HCT116 (cell line): Measurements from ENCODE around the gene ENOSF1. TPM values are rescaled to one million over a fixed set of nuclear protein-coding genes. Genes with fewer than 3 reads are reported as not detected.

Source experiments
- ATAC-seq: fragments of 200-7000 bp; cut with Tn5 transposase; 2 replicates; pipeline ENCODE4 v1.9.1; 2020; ENCODE audit warnings: mild to moderate bottlenecking, moderate library complexity
- BruUV-seq: library from RNA; stranded (reverse); fragments of 400-500 nt; replicated peaks from 2 replicates; lab custom pipeline; 2021; lab: Mats Ljungman, UMichigan
- CTCF ChIA-PET: fragments of 300-600 bp; sonication (Branson Sonifier 250); formaldehyde crosslinking; loops from one replicate; lab custom pipeline; 2021; ENCODE audit warnings: antibody characterized with exemption; lab: Charles Lee
- POLR2A ChIA-PET: fragments of 300-600, 350-600 bp; sonication (Branson Sonifier 250); formaldehyde crosslinking; loops from one replicate; lab custom pipeline; 2021; ENCODE audit warnings: antibody characterized with exemption; lab: Charles Lee
- RAD21 ChIA-PET, 2 experiments: fragments of 300-600 bp; sonication (Branson Sonifier 250); formaldehyde crosslinking; loops; one replicate each; lab custom pipeline; 2023; ENCODE audit warnings: low total read pairs in 2 of 2; ENCODE audit not compliant: uncharacterized antibody in 2 of 2, unreplicated experiment in 2 of 2, low non-redundant PET in 1 of 2; lab: Charles Lee
- DNase-seq: peaks from one replicate; pipeline ENCODE4 v3.0.0-alpha.2; 2010; ENCODE audit warnings: low read depth, low spot score
- H2AFZ ChIP-seq: fragments of 200-600 bp; shearing (Covaris generic), sonication (generic); 2 replicates; pipeline ENCODE4 v1.6.1; 2017; ENCODE audit warnings: low read depth, mixed run types, mixed read lengths, antibody characterized with exemption, low read length; ENCODE audit not compliant: poor library complexity, severe bottlenecking
- H3K27ac ChIP-seq: 2 replicates; pipeline ENCODE4 v1.5.1; 2012; ENCODE audit warnings: low read depth, low read length
- H3K27me3 ChIP-seq: fragments of 200-600 bp; sonication (generic); 2 replicates; pipeline ENCODE4 v1.6.1; 2016; ENCODE audit warnings: mixed run types, low read length, mixed read lengths; ENCODE audit not compliant: insufficient read depth
- H3K36me3 ChIP-seq, 2 experiments: fragments of 200-500 bp in 1 of 2; fragments of 200-600 bp in 1 of 2; sonication (Bioruptor generic) in 1 of 2; sonication (generic) in 1 of 2; 2 replicates each; pipeline versions ENCODE4 v1.5.1 to v1.6.1; 2014 to 2016; ENCODE audit warnings: low read length in 2 of 2, inconsistent platforms in 1 of 2, mixed read lengths in 1 of 2, mixed run types in 1 of 2; ENCODE audit not compliant: insufficient read depth in 2 of 2, control insufficient read depth in 1 of 2
- H3K4me1 ChIP-seq, 2 experiments: fragments of 200-600 bp in 1 of 2; sonication (generic) in 1 of 2; 2 replicates each; pipeline versions ENCODE4 v1.5.1 to v1.6.1; 2012 to 2017; ENCODE audit warnings: low read length in 2 of 2, inconsistent platforms in 1 of 2, mild to moderate bottlenecking in 1 of 2, mixed read lengths in 1 of 2, mixed run types in 1 of 2, moderate library complexity in 1 of 2; ENCODE audit not compliant: insufficient read depth in 2 of 2, control insufficient read depth in 1 of 2
- H3K4me2 ChIP-seq: fragments of 200-600 bp; sonication (generic); 2 replicates; pipeline ENCODE4 v1.6.1; 2017; ENCODE audit warnings: mixed run types, low read length, mixed read lengths
- H3K4me3 ChIP-seq, 2 experiments: fragments of 200-600 bp in 1 of 2; sonication (generic) in 1 of 2; replicated peaks in 1 of 2; 2 replicates each; pipeline ENCODE4 v1.5.1; 2011 to 2016; ENCODE audit warnings: low read length in 2 of 2, control low read depth in 1 of 2, low read depth in 1 of 2, mild to moderate bottlenecking in 1 of 2, mixed read lengths in 1 of 2, mixed run types in 1 of 2
- H3K79me2 ChIP-seq: fragments of 200-600 bp; sonication (generic); 2 replicates; pipeline ENCODE4 v1.6.1; 2017; ENCODE audit warnings: mild to moderate bottlenecking, mixed run types, low read length, moderate library complexity, mixed read lengths; ENCODE audit not compliant: insufficient read depth
- H3K9ac ChIP-seq: fragments of 200-600 bp; sonication (generic); 2 replicates; pipeline ENCODE4 v1.6.1; 2016; ENCODE audit warnings: low read length, mixed read lengths
- H3K9me2 ChIP-seq: fragments of 200-600 bp; sonication (generic), shearing (Covaris generic); 2 replicates; pipeline ENCODE4 v1.6.1; 2017; ENCODE audit warnings: mixed run types, mild to moderate bottlenecking, moderate library complexity; ENCODE audit not compliant: insufficient read depth
- H3K9me3 ChIP-seq, 2 experiments: fragments of 200-500 bp in 1 of 2; fragments of 200-600 bp in 1 of 2; sonication (Bioruptor generic) in 1 of 2; sonication (generic) in 1 of 2; 2 replicates each; pipeline ENCODE4 v1.6.1; 2014 to 2017; ENCODE audit warnings: low read length in 2 of 2, mixed read lengths in 2 of 2, inconsistent platforms in 1 of 2, low read depth in 1 of 2, mild to moderate bottlenecking in 1 of 2, mixed run types in 1 of 2, moderate library complexity in 1 of 2; ENCODE audit not compliant: control insufficient read depth in 1 of 2, insufficient read depth in 1 of 2
- H4K20me1 ChIP-seq: fragments of 200-600 bp; sonication (generic), shearing (Covaris generic); 2 replicates; pipeline ENCODE4 v1.6.1; 2017; ENCODE audit warnings: mixed run types, mild to moderate bottlenecking, moderate library complexity; ENCODE audit not compliant: insufficient read depth
- CBX3 ChIP-seq: IDR thresholded peaks from 2 replicates; pipeline ENCODE4 v1.6.1; 2012; ENCODE audit warnings: low read depth
- CEBPB ChIP-seq: IDR thresholded peaks from 2 replicates; pipeline ENCODE4 v1.6.1; 2012; ENCODE audit warnings: low read depth
- CTCF ChIP-seq, 3 experiments: fragments of 200-600 bp in 1 of 3; sonication (generic) in 1 of 3; IDR thresholded peaks in 2 of 3; conservative IDR thresholded peaks in 1 of 3; 2 replicates each; pipeline ENCODE4 v1.5.1; 2012 to 2017; ENCODE audit warnings: low read depth in 2 of 3, low read length in 2 of 3, antibody characterized with exemption in 1 of 3, borderline replicate concordance in 1 of 3, control low read depth in 1 of 3, mild to moderate bottlenecking in 1 of 3, mixed read lengths in 1 of 3, mixed run types in 1 of 3, moderate library complexity in 1 of 3; ENCODE audit not compliant: insufficient read depth in 1 of 3
- EGR1 ChIP-seq: IDR thresholded peaks from 2 replicates; pipeline ENCODE4 v1.6.1; 2012; ENCODE audit warnings: low read depth
- ZBTB33 ChIP-seq: IDR thresholded peaks from 2 replicates; pipeline ENCODE4 v1.6.1; 2011; ENCODE audit warnings: mild to moderate bottlenecking, low read length, moderate library complexity; ENCODE audit not compliant: insufficient replicate concordance; ENCODE audit errors: extremely low read depth
- intact Hi-C: fragments of 100-400 bp; cut with micrococcal nuclease; formaldehyde crosslinking; loops from 2 replicates; pipeline ENCODE4 v1.10.0; 2022
- total RNA-seq: library from RNA; stranded (reverse); gene quantifications from one replicate; pipeline ENCODE4 v1.2.1, GENCODE V29; 2021; ENCODE audit not compliant: unreplicated experiment

The ENOSF1 gene
- total RNA-seq, 1 experiment from 2014 or later, result 90.0 TPM

GRCh38 chr18:673769-674168 lies 38.7 kb downstream of the ENOSF1 start:
- H3K27me3 ChIP-seq, result no peaks in the 10 kb centered on the region
- peaks cover 1% of the 10 kb centered on the region; the same call in 1 of the 2 replicates for H4K20me1 ChIP-seq
- no peaks in the 10 kb centered on the region for H3K9me3 ChIP-seq
- no peak for TF ChIP-seq CEBPB
- no peak for TF ChIP-seq CBX3
- TF ChIP-seq CTCF (IDR thresholded peaks at IDR 0.05 in 2 of 3, conservative IDR thresholded peaks at IDR 0.05 in 1 of 3; ENCODE audit: borderline replicate concordance in 1 of 3, insufficient read depth in 1 of 3, low read depth in 2 of 3, low read length in 2 of 3), result no peak
- TF ChIP-seq ZBTB33, result no peak
- no peak for TF ChIP-seq EGR1
- no peak overlapping the region for H3K9ac ChIP-seq
- ChIA-PET RAD21 (no interaction called here), POLR2A (no interaction called here), CTCF (no interaction called here)
- peaks cover 24% of the 10 kb centered on the region for H3K79me2 ChIP-seq
- H3K36me3 ChIP-seq, result peaks cover 54 to 57% of the 10 kb centered on the region in 2 experiments
- ATAC-seq, result no peak
- no peak overlapping the region for H3K4me3 ChIP-seq
- no peak for DNase-seq
- no peaks in the 10 kb centered on the region for H3K9me2 ChIP-seq
- no peak overlapping the region for H2AFZ ChIP-seq
- BruUV-seq, result no TSS peak
- intact Hi-C loops, result no loop called here
- no peak overlapping the region for H3K4me2 ChIP-seq
- no peak overlapping the region for H3K27ac ChIP-seq
- no peaks in the 10 kb centered on the region for H3K4me1 ChIP-seq
